Kidney (tissue), 14 donors: ENCODE results near the gene PADI1. TPM values are rescaled to one million over a fixed set of nuclear protein-coding genes. Genes with fewer than 3 reads are reported as not detected.

Source experiments
- DNase-seq, 5 donors: peaks; one replicate each; pipeline ENCODE4 v3.0.0-alpha.2; 2013 to 2020
- FAIRE-seq: peaks from 2 replicates; lab custom pipeline; 2012; peaks lifted over from hg19 to GRCh38; lab: Jason Lieb, UNC
- H3K27ac ChIP-seq, 2 donors: one replicate each; pipeline ENCODE4 v1.7.0; 2013; ENCODE audit warnings: low read depth in 2 of 2, low read length in 2 of 2, inconsistent platforms in 1 of 2
- H3K27me3 ChIP-seq: one replicate; pipeline ENCODE4 v1.7.1; 2013; ENCODE audit warnings: low read length, inconsistent platforms; ENCODE audit not compliant: control insufficient read depth, insufficient read depth
- H3K36me3 ChIP-seq, 3 donors: one replicate each; pipeline versions ENCODE4 v1.7.0 to v1.7.1; 2013; ENCODE audit warnings: low read length in 3 of 3, control low read depth in 1 of 3, inconsistent platforms in 1 of 3; ENCODE audit not compliant: insufficient read depth in 3 of 3, control insufficient read depth in 2 of 3
- H3K4me1 ChIP-seq, 3 donors: one replicate each; pipeline versions ENCODE4 v1.7.0 to v1.7.1; 2013; ENCODE audit warnings: low read length in 3 of 3, inconsistent platforms in 1 of 3, low read depth in 1 of 3; ENCODE audit not compliant: control insufficient read depth in 2 of 3, insufficient read depth in 2 of 3
- H3K4me3 ChIP-seq, 3 donors: one replicate each; pipeline versions ENCODE4 v1.7.0 to v1.8.1; 2013; ENCODE audit warnings: low read length in 3 of 3, control low read depth in 1 of 3, inconsistent platforms in 1 of 3
- H3K9ac ChIP-seq, 3 donors: one replicate each; pipeline versions ENCODE4 v1.7.0 to v1.7.1; 2013; ENCODE audit warnings: low read length in 3 of 3, control low read depth in 1 of 3, inconsistent platforms in 1 of 3
- H3K9me3 ChIP-seq, 3 donors: one replicate each; pipeline versions ENCODE4 v1.7.0 to v1.7.1; 2013; ENCODE audit warnings: low read length in 3 of 3, control low read depth in 1 of 3, inconsistent platforms in 1 of 3; ENCODE audit not compliant: control insufficient read depth in 2 of 3, insufficient read depth in 1 of 3
- intact Hi-C: fragments of 100-400 bp; cut with DNase I; formaldehyde crosslinking; loops from one replicate; pipeline ENCODE4 v1.11.1; 2022
- polyA plus RNA-seq: library from polyadenylated mRNA; stranded (reverse); fragments of 350-450 nt; fragmentation: Illumina TruSeq; extraction: RNeasy Lipid Tissue Mini Kit (QIAGEN cat#74804); gene quantifications from one replicate; pipeline ENCODE4 v1.2.3, GENCODE V29; 2014; ENCODE audit warnings: low read depth, low replicate concordance; ENCODE audit not compliant: insufficient read depth
- total RNA-seq: library from RNA; stranded (reverse); fragmentation: NEBNext Ultra II Directional; extraction: Animal tissue kit (Norgen Biotek cat#: 25700); gene quantifications from one replicate; pipeline ENCODE4 v1.2.1, GENCODE V29; 2021
- TF ChIP-seq, protein P1 (sequence below): IDR thresholded peaks from 3 replicates; pipeline ENCODE4 v1.5.1; 2012; ENCODE audit warnings: mild to moderate bottlenecking, moderate library complexity, borderline replicate concordance; ENCODE audit not compliant: insufficient read depth; ENCODE audit errors: extremely low read depth
- donor health status: control.
- donor health status: control.
- donor health status: control.
- donor health status: control.
- donor health status: control.
- donor health status: DM: yes; HTN: yes; CAD: no.
- donor health status: Normal renal cell carcinoma (clear cell type).

PADI1 gene
- total and polyA plus RNA-seq, 2 donors from 2014 or later, result 1.3 TPM; not detected in 1

DNA sequence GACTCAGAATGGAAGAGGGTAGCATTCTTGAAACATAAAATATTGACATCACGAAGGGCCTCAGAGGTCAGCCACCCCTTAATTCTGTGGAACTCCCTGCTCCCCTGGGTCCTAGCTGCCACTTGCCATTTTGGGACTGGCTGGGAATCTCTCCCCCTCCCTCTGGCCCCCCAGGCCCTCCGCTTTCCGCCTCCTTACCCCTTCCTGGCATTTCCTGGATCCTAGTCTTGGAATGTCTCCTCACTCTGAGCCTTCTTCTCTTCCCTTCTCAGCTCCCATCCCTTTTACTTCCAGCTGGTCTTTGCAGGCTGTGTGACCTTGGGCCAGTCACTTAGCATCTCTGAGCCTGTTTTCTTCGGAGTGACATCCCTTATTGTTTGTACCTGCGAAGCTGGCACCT lies 4.5 kb downstream of the PADI1 start:
- TF ChIP-seq, protein P1, sequence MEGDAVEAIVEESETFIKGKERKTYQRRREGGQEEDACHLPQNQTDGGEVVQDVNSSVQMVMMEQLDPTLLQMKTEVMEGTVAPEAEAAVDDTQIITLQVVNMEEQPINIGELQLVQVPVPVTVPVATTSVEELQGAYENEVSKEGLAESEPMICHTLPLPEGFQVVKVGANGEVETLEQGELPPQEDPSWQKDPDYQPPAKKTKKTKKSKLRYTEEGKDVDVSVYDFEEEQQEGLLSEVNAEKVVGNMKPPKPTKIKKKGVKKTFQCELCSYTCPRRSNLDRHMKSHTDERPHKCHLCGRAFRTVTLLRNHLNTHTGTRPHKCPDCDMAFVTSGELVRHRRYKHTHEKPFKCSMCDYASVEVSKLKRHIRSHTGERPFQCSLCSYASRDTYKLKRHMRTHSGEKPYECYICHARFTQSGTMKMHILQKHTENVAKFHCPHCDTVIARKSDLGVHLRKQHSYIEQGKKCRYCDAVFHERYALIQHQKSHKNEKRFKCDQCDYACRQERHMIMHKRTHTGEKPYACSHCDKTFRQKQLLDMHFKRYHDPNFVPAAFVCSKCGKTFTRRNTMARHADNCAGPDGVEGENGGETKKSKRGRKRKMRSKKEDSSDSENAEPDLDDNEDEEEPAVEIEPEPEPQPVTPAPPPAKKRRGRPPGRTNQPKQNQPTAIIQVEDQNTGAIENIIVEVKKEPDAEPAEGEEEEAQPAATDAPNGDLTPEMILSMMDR, result no peak
- Histone ChIP-seq H3K9ac (no peak overlapping the region), H3K36me3 (no peaks in the 10 kb centered on the region), H3K27me3 (no peaks in the 10 kb centered on the region), H3K9me3 (no peaks in the 10 kb centered on the region), H3K4me1 (no peaks in the 10 kb centered on the region), H3K27ac (no peak overlapping the region), H3K4me3 (no peak overlapping the region)
- FAIRE-seq (no peak), DNase-seq (no peak)
- intact Hi-C loops, result no loop called here

DNA sequence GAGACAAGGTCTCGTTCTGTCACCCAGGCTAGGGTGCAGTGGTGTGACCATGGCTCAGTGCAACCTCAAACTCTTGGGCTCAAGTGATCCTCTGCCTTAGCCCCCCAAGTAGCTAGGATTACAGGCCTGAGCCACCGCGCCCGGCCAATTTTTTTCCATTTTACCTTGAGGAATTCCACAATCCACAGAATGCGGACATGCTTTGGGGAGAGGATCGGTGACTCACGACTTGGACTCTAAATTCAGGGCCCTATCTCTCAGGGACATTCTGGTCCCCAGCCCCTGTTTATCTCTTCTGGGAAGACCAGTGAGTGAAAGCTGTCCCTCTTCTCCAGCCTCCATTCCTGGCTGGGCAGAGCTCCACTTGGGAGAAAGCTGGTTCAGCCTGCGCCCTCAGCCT lies 5.2 kb downstream of the PADI1 start:
- no peaks in the 10 kb centered on the region for H3K4me1 ChIP-seq
- H3K27me3 ChIP-seq, result no peaks in the 10 kb centered on the region
- no peaks in the 10 kb centered on the region for H3K9me3 ChIP-seq
- no peak overlapping the region for H3K4me3 ChIP-seq
- FAIRE-seq, result no peak
- no peak overlapping the region for H3K9ac ChIP-seq
- TF ChIP-seq, protein P1, result no peak
- H3K36me3 ChIP-seq, result no peaks in the 10 kb centered on the region
- intact Hi-C loops, result no loop called here
- H3K27ac ChIP-seq, result no peak overlapping the region
- no peak for DNase-seq

DNA sequence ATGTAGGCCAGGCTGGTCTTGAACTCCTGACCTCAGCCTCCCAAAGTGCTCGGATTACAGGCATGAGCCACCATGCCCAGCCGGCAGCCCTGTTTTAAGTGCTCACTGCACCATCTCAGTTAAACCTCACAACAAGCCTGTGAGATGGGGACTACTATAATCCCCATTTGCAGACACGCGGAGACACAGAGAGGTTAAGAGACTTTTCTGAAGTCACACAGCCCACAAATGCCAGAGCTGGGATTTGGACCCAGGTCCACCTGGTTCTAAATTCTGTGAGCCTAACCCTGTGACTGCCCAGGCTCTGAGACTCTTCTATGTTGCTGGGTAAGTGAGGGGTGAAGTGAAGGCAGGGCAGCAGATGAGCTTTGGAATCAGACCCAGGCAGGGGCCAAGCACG lies 6.4 kb downstream of the PADI1 start:
- no peak overlapping the region for H3K4me3 ChIP-seq
- H3K4me1 ChIP-seq, result no peaks in the 10 kb centered on the region
- FAIRE-seq (no peak), DNase-seq (no peak)
- no peak overlapping the region for H3K9ac ChIP-seq
- H3K27me3 ChIP-seq, result no peaks in the 10 kb centered on the region
- no peaks in the 10 kb centered on the region for H3K9me3 ChIP-seq
- H3K27ac ChIP-seq, result no peak overlapping the region
- intact Hi-C loops, result no loop called here
- H3K36me3 ChIP-seq, result no peaks in the 10 kb centered on the region
- TF ChIP-seq, protein P1, result no peak

DNA sequence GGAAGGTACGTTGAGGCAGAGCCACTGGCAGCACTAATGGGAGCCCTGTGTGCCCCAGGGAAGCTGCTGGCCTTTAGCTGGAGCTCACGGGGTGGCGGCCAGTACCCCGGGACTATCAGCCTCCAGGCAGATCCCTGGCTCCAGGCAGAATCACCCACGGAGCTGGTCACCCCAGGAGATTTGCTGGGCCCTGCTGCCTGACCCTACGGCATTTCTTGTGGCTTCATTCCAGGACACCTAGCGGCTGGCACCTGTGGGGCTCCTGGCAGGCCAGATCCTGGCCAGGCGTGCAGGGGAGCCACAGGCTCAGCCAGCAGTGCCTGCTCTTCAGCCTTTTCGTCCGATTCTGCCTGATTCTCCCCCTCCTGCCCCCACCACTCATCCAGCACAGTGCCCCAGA lies 7.1 kb downstream of the PADI1 start:
- no peak for DNase-seq
- TF ChIP-seq, protein P1, result no peak
- intact Hi-C loops, result no loop called here
- H3K27ac ChIP-seq, result no peak overlapping the region
- no peaks in the 10 kb centered on the region for H3K4me1 ChIP-seq
- no peak for FAIRE-seq
- no peaks in the 10 kb centered on the region for H3K36me3 ChIP-seq
- H3K4me3 ChIP-seq, result no peak overlapping the region
- no peaks in the 10 kb centered on the region for H3K9me3 ChIP-seq
- no peak overlapping the region for H3K9ac ChIP-seq
- no peaks in the 10 kb centered on the region for H3K27me3 ChIP-seq
